Dermis microvascular lymphatic vessel endothelial cell (primary cell): ENCODE measurements around the gene HRH2. TPM values are rescaled to one million over a fixed set of nuclear protein-coding genes. Genes with fewer than 3 reads are reported as not detected.
"Not testable (repeated sequence)": the region's sequence is repeated elsewhere in the genome, so short reads cannot be mapped to it uniquely, and the experiment has no call there.

Experiments
- DNase-seq, 2 donors: peaks; one replicate each; pipeline versions ENCODE4 v3.0.0 to v3.0.0-alpha.2; 2010; ENCODE audit warnings: low read depth in 2 of 2
- total RNA-seq: library from RNA; depleted of rRNA; stranded (reverse); fragments of >200 nt; gene quantifications from 2 replicates; pipeline ENCODE4 v1.2.1, GENCODE V29; 2014

HRH2 gene
- total RNA-seq, 1 donor from 2014 or later, result not detected

DNA sequence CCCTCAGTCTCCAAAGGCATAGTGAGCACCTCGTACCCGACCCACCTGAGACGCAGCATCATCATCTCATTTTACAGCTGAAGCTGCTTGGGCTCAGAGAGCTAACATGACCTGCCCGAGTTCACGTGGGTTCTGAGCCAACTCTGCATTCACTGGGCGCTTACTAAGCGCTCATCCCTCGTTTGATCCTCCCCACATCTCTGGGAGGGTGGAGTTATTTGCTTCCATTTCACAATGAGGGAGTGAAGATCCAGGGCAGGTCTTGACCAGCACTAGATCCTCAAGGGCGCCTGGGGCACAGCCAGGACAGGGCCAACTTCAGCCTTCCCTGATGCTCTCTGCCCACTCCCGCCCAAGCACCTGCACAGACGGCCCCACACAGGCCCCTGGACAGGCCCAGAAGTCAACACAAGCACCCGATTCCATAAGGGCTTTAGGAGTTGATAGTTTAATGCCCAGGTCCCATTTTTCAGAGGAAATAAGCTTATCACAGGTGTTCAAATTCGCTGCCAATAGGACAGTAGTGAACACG is 80.8 kb downstream of the HRH2 start:
- DNase-seq, result no peak

DNA sequence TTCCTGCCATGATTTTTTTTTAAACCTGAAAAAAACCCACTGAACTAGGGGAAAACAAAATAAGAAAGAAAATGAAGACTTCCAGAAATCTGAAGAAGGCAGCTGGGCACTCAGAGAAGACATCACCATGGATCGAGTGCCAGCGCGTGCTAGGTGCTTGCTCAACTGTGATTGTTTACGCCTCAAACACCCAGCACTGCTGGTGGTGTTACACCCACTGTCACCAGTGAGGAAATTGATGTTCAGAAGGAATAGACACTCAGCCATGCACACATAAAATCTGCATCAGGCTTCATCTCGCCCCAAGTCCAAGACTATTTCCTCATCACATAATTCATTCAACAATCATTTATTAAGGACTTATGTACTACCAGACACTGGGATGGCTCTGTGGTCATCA is 82.1 kb downstream of the HRH2 start:
- no peak for DNase-seq

DNA sequence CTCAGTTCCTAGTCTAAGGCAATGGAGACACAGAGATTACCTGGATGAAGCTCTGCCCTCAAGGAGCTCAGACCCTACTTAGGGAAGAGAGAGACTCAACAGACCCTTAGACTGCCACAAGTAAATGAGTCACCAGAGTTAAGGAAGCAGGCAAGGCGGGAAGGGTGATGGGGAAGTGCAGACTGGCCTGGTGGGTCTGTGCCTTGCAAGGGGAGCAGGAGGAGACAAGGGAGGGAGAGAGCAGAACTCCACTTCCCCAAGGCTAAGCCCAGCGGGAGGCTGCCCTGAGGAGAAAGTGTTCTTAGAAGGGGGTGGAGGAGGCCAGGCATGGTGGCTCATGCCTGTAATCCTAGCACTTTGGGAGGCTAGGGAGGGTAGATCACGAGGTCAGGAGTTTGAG is 83.7 kb downstream of the HRH2 start:
- DNase-seq, result no peak

DNA sequence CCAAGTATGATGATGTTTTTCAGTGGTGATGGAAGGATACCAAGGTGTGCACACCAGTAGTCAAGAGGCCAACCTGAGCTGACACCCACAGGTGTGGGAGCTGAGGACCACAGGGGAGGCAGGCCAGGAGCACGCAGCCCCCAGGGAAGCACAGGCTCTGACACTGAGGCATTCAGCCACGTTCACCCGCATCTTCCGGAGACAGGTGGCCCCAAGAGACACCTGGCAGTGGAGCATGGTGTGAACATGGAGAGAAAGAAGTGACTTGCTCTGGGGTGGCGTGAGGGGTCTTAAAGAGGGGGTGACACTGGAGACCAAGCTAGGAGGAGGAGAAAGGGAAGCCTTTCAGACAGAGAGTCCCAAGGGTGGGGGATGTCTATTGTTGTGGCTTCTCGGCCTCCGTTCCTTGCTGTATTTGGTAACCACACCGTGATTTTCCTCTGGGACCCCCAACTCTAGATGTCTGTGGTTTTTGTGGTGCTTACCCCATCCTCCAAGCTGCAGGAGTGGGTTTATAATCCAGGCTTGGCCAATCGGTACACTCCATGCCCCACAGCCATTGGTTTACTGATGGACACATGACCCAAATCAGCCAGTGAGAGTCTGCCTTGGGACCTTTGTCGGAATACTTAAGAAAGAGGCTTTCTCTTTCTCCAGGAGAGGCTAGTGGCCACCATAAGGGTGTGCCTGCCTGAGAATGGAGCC is 84.6 kb downstream of the HRH2 start:
- DNase-seq, result no peak

DNA sequence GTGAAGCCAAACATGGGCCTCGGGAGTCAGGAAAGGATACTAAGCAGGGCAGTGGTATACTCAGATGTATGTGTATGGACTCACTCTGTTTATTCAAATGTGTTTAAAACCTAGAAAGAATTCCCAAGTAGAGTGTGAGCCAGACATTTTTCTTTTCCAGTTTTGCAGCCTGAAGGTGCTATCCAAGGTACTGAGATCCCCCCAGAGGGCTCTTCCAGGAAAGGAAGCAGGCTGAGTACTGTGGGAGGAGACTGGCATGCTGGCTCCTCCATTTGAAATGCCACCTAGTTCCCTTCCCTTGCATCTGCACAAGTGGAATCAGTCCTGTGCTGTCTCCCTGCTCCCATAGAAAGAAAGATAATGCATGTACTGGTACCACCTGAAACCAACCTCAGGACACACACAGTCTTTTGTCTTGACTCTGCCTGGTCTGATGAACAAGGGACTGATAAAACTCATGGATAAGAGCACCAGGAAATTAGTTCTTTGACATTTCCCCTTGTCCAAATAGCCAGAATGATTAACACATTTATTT is 85.9 kb downstream of the HRH2 start:
- peak in 1 of 2 donors; percentile 9 for DNase-seq

DNA sequence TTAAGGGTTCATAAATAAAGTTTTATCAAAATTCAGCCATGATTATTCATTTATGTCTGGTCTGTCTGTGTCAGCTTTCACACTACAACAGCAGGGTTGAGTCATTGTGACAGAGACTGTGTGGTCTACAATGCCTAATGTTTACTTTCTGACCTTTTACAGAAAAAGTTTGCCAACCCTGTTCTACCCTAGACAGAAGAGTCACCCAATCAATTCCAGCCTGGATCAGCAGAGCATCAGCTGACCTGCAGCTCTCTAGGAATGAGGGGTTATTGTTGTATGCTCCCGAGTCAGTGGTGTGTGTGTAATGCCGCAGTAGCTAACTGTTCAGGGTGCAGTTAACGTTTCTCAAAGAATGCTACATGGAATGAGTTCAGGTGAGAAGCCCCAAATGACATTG is 87.3 kb downstream of the HRH2 start:
- no peak for DNase-seq

DNA sequence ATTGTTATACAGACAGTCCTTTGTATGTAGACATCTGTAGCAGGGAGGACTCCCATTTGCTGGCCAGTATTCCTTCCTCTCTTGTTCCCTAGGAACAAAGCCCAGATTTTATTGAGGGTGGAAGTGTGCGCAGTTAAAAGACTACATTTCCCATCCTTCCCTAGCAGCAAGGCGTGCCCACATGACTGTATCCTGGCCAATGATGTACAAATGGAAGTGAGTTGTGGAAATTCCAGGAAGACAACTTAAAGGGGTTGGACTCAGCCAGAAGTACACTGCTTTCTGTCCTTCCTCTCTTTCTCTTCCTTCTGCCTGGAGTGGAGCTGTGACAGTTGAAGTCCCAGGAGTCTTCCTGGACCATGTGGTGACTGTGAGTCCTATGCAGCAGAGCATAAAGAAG is 89.0 kb downstream of the HRH2 start:
- DNase-seq, result peak; percentile 4 to 17

DNA sequence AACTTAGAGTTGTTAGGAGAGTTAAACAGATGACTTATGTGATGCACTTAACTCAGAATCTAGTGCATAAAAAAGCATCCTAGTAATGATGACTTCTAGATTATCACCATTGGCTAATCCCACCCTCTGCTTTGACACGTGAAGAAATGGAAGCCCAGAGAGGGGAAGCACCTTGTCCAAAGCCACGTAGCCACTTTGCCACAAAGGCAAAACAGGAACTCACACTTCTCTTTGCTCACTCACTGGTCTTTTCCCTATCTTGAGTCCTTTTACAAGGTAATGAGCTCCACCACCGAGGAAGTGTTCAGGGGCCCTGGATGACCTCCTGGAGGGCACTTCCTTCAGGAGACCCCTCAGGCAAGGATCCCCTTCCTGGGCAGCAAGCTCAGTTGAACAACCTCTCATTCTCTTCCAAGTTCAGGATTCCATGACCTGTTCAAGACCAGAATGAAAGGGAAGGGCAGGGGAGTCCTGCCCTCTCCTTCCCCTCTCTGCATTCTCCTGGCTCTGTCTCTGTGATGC is 89.7 kb downstream of the HRH2 start:
- no peak for DNase-seq

DNA sequence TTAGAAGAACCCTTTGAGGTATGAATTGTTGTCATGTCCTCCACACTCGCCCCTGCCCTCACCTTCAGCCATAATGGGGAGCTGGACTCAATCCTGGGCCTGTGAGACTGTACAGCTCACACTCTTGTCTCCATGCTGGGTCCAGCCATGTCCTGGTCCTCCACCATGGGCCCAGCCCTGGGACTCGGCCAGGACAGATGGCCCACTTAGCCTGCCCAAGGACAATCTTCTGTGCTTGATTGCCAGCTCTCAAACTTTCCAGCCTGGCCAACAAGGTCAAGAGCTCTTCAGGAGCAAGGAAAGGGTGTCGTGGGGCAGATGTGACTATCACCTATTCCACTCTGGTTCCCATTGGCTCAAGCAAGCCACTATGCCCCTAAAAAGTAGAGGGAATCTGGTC is 90.8 kb downstream of the HRH2 start:
- no peak for DNase-seq

DNA sequence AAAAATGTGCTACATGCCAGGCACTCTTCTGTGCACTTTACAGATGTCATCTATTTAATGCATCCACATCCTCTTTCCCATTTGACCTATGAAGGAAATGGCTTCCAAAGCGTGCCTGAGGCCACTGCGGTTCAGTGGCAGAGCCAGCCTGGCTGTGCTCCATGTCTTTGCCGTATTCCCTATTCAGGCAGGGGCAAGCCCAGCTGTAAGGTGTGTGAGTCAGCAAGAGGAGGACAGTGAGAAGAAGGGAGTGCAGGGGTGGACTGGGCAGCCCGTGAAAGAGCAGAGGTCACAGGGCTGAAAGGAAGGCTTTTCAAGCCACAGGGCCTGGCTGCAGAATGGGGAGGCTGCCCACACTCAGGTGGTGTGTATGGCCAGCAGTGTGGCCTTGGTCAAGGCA is 91.7 kb downstream of the HRH2 start:
- no peak for DNase-seq

DNA sequence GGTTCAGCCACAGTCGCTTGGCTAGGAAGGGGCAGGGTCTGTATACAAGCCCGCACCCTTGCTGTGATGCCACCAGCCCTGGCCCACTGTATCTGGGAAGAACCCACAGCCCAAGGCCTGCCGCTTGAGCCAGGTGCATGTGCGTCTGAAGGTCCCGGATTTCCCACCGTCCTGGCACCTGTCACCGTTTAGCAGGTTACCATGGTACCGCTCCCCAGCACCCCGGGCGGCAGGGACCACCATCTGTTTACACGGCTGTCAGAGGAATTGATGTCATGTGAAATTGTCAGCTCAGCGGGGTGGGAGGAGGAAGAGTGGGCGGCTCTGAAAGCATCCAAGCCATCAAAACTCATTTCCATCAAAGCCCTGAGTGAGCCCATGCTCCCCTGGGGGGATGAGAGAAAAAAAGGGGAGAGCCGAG is 92.7 kb downstream of the HRH2 start:
- DNase-seq, result no peak

DNA sequence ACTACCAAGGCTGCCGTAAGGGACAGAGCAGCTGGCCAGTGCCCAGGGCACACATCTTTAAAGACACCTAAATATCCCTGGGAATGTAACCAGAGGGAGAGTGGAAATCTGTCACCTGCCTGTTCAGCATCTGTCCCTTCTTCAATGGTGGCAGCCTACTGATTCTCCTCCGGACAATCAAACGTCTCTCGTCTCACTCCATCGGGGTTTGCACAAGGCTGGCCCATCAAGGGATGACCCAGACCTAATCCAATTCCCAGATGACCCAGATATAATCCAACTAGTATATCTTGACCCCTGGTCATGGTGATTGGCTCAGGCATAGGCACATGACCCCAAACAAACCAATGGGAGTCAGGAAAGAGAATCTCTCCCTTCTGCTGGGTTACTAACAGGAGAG is 93.5 kb downstream of the HRH2 start:
- no peak for DNase-seq

DNA sequence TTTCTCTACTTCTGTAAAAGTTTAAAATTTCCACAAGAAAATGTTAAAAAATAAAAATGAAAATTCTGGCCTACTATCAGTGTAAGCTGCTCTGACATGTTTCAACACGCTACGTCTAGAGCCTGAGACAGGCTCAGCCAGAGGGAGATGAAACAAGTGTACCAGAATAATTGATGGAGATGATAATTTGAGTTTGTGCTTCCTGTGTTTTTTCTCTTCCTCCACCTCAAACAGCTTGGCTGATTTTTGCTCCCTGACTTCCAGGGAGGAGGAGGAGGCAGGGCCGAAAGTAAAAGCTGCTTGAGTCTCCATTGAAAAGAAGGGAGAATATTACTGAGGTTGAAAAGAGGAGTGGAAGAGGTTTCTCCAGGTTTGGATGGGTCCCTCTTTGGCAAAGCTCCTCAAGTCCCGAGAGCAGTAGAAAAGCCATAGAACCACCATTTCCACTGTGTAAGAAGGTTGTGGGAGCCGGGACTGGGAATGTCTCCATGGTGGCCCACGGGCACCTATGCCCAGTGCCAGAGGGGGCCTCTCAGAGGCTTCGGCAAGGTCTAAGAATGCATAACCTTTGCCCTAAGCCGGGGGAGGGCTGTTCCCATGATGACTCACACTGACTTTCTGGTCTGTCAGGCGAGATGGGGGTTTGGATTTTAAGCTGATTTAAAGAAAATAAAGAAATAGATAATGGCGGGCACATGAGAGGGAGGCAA is 95.1 kb downstream of the HRH2 start:
- no peak for DNase-seq

DNA sequence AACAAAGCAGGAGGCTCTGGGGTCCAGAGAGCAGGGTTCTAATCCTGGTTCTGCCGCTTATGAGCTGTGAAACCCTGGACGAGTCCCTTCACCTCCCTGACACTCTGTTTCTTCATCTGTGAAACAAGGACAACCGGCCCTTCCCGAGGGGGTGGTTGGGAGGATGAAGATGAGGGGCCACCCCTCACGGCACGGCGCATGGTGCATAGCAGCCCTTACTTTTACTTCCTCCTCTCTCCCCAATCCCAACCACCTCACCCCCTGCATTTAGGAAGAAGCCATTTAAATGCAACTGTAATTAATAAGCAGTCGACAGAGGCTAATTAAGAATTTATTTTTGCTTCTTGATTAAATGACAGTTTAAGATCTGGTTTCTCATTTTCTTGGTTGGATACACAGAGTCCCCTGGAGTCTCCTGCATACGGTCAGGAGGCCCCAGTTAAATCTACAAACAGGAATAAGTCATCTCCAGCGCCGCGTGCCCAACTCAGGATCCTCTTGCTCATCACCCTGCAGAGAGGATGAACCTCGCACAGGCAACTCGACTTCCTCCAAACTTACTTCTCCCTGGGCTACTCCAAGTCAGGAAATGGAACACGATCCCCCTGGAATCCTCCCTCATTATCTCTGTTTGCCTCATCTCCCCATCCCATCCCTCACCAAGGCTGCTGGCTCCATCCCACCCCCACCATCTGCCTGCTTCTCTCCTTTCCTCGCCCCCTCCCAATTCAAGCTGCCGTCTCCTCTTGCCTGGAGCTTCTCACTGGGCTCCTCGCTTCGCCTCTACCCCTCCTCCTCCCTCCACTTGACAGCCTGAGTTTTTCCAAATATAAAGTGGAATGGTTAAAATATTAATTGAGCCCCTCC is 95.9 kb downstream of the HRH2 start:
- DNase-seq, result no peak

DNA sequence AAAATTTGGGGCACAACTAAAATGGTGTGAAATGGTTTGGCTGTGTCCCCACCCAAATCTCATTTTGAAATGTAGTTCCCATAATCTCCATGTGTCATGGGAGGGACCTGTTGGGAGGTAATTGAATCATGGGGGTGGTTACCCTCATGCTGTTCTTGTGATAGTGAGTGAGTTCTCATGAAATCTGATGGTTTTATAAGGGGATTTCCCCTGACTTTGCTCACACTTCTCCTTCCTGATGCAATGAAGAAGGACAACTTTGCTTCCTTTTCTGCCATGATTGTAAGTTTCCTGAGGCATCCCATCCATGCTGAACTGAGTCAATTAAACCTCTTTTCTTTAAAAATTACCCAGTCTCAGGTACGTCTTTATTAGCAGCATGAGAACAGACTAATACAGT is 102.1 kb downstream of the HRH2 start:
- DNase-seq, result not testable (repeated sequence)

Other genes with a start within 250 kb of the HRH2 start
- not detected in 2 replicates for gene DRD1, start 213.9 kb upstream of the HRH2 start, total RNA-seq
- 67.4 and 71.8 TPM in 2 replicates for gene SFXN1, start 179.5 kb upstream of the HRH2 start, total RNA-seq
- not detected in 2 replicates for gene CPLX2, start 213.5 kb downstream of the HRH2 start, total RNA-seq